Esophagus (tissue), 2 donors: Measurements from ENCODE around the gene COL2A1. TPM values are rescaled to one million over a fixed set of nuclear protein-coding genes. Genes with fewer than 3 reads are reported as not detected.

Source experiments
- H3K27ac ChIP-seq, 2 donors: one replicate each; pipeline ENCODE4 v1.5.1; 2013; ENCODE audit warnings: low read depth in 2 of 2, mild to moderate bottlenecking in 2 of 2, inconsistent platforms in 1 of 2, low read length in 1 of 2, moderate library complexity in 1 of 2
- H3K27me3 ChIP-seq, 2 donors: one replicate each; pipeline ENCODE4 v1.6.1; 2013; ENCODE audit warnings: low read length in 2 of 2, control low read depth in 1 of 2, mild to moderate bottlenecking in 1 of 2; ENCODE audit not compliant: insufficient read depth in 2 of 2, control insufficient read depth in 1 of 2
- H3K36me3 ChIP-seq, 2 donors: one replicate each; pipeline ENCODE4 v1.6.1; 2013; ENCODE audit warnings: low read length in 1 of 2; ENCODE audit not compliant: control insufficient read depth in 2 of 2, insufficient read depth in 2 of 2
- H3K4me1 ChIP-seq, 2 donors: one replicate each; pipeline ENCODE4 v1.6.1; 2013; ENCODE audit warnings: low read length in 1 of 2; ENCODE audit not compliant: control insufficient read depth in 2 of 2, insufficient read depth in 2 of 2
- H3K4me3 ChIP-seq, 2 donors: one replicate each; pipeline ENCODE4 v1.5.1; 2013; ENCODE audit warnings: low read length in 2 of 2, mild to moderate bottlenecking in 2 of 2, low read depth in 1 of 2, moderate library complexity in 1 of 2
- H3K9me3 ChIP-seq, 2 donors: one replicate each; pipeline ENCODE4 v1.6.1; 2013; ENCODE audit warnings: mild to moderate bottlenecking in 2 of 2, low read depth in 1 of 2, low read length in 1 of 2, moderate library complexity in 1 of 2; ENCODE audit not compliant: control insufficient read depth in 2 of 2, insufficient read depth in 1 of 2
- WGBS, 2 donors: extraction: QIAGEN DNeasy Blood & Tissue Kit; methylation state at CpG; one replicate each; pipeline ENCODE4 v1.1.7; 2013; 5-methylcytosine and 5-hydroxymethylcytosine counted together
- polyA plus RNA-seq, 2 donors: library from polyadenylated mRNA; stranded (reverse); fragments of 200-250 nt; gene quantifications; one replicate each; pipeline ENCODE4 v1.2.3, GENCODE V29; 2013
- donor health status: healthy with polysubstance abuse.
- donor health status: Bipolar disorder and iron deficiency.

The COL2A1 gene
- polyA plus RNA-seq, 2 donors, result 0.01 TPM; not detected in 1

DNA sequence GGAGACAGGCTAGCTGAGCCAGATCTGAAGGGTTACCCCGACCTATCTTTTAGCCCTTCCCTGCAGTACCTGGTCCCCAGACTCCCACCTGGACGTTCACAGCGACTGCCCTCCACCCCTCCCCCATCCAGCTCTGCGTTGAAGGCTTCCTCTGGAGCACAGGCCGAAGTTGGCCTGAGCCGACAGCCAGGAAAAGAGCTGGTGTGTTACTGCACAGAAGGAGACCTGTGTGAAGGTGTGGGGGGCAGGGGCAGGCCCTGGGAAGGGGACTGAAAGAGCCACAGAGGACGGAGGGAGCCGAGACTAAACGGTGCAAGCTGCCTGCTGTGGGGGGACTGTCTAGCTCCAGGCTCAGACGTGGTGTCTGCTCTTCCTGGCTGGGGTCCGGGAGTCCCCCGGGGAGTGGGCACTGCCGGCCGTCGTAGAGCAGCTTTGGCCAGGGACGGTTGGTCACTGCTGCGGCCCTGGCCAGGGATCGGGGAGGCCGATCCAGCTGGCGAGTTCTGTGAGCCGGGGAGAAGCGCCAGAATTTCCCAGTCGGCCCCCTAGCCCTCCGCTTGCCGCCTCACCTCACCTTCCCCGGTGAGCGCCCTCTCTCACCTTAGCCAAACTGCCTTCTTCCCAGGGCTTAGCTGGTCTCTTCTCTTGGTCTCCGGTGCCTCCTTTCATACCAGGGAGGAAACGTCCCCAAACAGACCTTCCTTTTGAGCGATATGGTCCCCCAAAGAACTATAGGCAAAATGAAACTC is 899 bp upstream of the COL2A1 start:
- Histone ChIP-seq H3K27me3 (peaks cover 12 to 26% of the 10 kb centered on the region in 2 donors), H3K4me3 (no peak overlapping the region), H3K36me3 (no peaks in the 10 kb centered on the region), H3K27ac (no peak overlapping the region), H3K9me3 (no peaks in the 10 kb centered on the region), H3K4me1 (peaks cover 15 to 18% of the 10 kb centered on the region in 2 donors)
- 52 to 53% methylated on average over 30 of the region's 30 CpGs for WGBS, 2 donors

DNA sequence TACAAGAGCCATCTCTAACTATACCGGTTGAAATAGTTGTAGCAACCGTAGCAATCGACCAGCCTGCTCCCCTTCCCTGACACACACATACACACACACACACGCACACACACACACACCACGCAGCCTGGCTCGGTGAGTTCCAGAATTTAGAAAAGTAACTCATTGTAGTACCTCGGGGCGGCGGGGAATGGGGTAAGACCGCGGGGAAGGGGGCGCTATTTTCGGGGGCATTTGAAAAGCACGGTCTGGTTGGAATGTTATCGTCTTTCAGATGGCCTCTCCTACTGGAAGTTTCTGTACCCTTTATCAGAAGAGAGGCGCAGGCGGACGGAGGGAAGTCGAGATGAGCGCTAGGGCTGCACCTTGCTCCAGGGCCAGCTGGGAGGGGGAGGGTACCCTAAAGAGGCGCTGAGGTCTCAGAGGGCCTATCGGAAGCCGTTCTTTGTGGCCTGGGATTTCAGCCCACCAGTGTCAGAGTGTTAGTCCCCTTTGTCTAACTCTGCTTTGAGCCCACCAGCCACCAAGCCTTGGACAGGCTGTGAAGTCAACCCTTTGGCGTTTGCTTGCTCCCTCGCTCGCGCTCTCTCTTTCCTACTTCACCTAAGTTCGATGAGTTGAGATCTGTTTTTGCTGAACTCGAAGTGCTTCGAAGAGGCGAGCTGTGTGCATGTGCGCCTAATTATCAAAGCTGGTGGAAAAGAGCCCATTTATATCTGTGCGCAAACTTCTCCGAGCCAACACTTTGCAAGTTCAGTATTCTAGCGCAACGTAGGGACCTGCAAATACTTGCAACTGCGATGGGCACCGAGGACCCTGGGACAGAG is 837 bp downstream of the COL2A1 start:
- no peaks in the 10 kb centered on the region for H3K9me3 ChIP-seq
- H3K27me3 ChIP-seq, result peaks cover 12 to 23% of the 10 kb centered on the region in 2 donors
- H3K4me1 ChIP-seq, result peaks cover 15 to 18% of the 10 kb centered on the region in 2 donors
- WGBS, 2 donors, result 7 to 8% methylated on average over 38 of the region's 38 CpGs
- no peak overlapping the region for H3K27ac ChIP-seq
- H3K36me3 ChIP-seq, result no peaks in the 10 kb centered on the region
- peak overlapping the region in 1 of 2 donors; percentile 49 for H3K4me3 ChIP-seq

DNA sequence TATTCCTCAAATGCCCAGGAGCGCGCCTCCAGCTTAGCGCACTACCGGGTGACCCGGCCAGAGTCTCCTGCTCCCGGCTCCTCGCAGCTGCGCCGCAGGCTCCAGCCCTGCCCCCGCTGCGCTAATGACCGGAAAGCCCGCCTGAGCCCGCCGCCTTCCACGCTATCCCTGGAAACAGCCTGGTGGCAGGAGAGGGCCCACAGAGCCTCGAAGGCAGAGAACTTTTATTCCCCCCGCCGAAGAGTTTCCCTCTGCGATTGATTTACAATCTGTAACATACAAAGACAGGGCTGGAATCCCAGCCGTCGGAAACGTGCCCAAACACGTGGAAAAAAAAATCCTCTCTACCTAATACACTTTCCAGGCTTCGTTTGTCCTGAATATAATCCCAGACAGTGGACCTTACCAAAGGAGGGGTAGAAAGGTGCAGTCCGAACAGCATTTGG is 1.5 kb downstream of the COL2A1 start:
- H3K27me3 ChIP-seq, result peaks cover 12 to 23% of the 10 kb centered on the region in 2 donors
- WGBS, 2 donors, result 1 to 2% methylated on average over 23 to 26 of the region's 26 CpGs

DNA sequence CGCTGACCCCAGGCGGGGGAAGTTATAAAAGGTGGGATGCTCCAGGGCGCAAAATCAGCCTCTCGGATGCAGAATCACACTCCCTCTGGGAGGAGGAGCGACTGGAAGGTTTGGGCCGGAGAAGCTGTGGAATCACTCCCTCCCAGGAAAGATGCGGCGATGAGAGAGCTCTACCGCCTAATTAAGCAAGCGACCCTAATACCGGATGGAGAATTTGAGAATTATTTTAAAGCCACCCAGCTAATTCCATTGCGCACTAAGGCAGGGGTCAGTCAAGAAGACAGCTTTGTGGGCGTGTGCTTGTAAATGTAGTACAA is 1.9 kb downstream of the COL2A1 start:
- Histone ChIP-seq H3K27me3 (peaks cover 12 to 23% of the 10 kb centered on the region in 2 donors), H3K27ac (no peak overlapping the region), H3K4me3 (peak overlapping the region in 1 of 2 donors; percentile 49), H3K9me3 (no peaks in the 10 kb centered on the region), H3K36me3 (no peaks in the 10 kb centered on the region), H3K4me1 (peaks cover 15 to 18% of the 10 kb centered on the region in 2 donors)
- 3 to 6% methylated on average over 13 of the region's 13 CpGs for WGBS, 2 donors

More for the DNA sequence above, 1.5 kb downstream of the COL2A1 start:
- Histone ChIP-seq H3K4me3 (peak overlapping the region in 1 of 2 donors; percentile 49), H3K27ac (no peak overlapping the region), H3K36me3 (no peaks in the 10 kb centered on the region), H3K4me1 (peaks cover 15 to 18% of the 10 kb centered on the region in 2 donors), H3K9me3 (no peaks in the 10 kb centered on the region)

DNA sequence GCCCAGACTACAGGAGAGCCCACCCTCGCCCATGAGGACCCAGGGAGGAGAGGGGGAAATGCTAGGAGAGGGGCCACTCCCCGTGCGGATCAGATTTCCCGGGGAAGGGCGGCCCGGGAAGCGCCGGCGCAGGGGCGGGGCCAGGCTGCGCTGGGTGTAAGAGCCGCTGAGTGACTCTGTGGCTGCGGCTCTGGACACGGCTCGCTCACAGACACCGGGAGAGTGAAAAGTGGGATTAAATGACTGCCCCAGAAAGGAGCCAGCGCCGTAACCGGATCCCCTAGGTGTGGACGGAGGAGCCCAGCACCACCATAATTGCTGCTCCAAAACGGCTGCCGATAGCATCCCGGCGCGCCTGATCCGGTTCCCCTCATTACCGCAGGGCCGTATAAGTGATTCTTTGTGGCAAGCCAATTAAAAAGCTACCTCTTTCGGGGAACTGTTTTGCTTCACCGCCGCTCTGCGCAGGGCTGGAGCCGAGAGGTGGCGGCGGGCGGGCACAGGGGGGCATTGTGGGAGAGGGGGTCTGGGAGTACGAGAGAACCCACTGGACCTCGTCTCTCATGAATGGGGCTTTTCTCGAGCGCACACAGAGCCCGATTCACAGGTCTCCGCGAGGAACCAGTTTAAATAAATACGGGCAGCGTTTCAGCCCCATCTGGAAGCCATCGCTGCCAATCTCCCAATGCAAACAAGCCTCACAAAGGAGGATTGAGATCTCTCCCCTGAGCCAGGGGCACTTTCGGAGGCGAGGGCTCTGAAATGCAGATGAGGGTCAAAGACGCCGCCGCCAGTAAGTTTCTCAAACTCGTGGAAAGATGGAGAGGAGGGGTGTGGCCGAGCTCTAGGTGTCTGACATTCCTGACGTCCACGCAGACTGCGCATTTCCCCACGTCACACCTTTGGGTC is 2.5 kb downstream of the COL2A1 start:
- Histone ChIP-seq H3K36me3 (no peaks in the 10 kb centered on the region), H3K27ac (peak overlapping the region in 1 of 2 donors; percentile 45), H3K27me3 (peaks cover 9 to 23% of the 10 kb centered on the region in 2 donors), H3K4me1 (peaks cover 15 to 18% of the 10 kb centered on the region in 2 donors), H3K4me3 (peak overlapping the region; percentile 43 to 49), H3K9me3 (no peaks in the 10 kb centered on the region)
- 1% methylated on average over 57 of the region's 57 CpGs for WGBS, 2 donors

DNA sequence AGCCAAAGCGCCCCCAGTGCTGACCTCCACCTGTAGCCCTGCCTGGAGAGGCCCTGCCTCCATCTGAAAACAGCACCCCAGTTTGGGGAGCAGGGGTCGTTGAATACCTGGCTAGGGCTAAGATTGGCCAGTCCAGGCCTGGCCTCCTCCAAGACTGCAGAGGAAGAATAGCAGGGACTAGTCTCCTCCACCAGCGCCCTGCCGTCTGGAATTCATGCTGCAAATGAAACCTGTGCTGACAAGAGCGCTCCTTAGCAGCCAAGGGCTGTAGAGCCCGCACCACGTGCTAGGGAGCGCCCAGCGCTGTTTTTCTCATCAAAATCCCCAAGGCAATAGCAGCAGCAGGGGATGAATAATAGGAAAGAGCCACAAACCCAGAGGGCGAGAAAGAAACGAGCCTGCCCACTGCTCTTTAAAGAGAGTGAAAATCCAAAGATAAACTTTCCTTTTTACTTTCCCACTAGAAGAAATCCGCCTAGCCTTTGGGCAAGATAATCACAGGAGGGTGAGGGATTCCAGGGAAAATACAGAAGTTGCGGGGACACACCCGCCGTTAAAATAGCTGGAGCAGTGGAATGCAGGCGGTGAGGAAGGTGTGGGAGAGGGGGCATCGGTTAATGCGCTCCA is 3.3 kb downstream of the COL2A1 start:
- Histone ChIP-seq H3K36me3 (no peaks in the 10 kb centered on the region), H3K27ac (peak overlapping the region in 1 of 2 donors; percentile 45), H3K9me3 (no peaks in the 10 kb centered on the region), H3K4me1 (peaks cover 15 to 18% of the 10 kb centered on the region in 2 donors), H3K4me3 (peak overlapping the region; percentile 43 to 49), H3K27me3 (peaks cover 9 to 23% of the 10 kb centered on the region in 2 donors)
- 9% methylated on average over 18 of the region's 18 CpGs for WGBS, 2 donors

DNA sequence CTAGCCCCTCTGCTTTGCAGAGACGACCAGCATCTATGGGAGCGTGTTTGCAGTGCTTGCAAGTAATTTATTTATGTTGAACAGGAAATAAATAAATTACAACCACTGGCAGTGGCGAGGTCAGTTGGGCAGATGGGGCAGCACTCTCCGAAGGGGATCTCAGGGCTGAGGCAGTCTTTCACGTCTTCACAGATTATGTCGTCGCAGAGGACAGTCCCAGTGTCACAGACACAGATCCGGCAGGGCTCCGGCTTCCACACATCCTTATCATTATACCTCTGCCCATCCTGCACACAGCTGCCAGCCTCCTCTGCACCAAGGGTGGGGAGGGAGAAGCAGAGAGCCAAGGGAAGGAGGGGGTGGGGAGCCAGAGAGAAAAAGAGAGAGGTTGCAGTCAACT is 4.5 kb downstream of the COL2A1 start:
- Histone ChIP-seq H3K27ac (no peak overlapping the region), H3K4me3 (no peak overlapping the region), H3K36me3 (no peaks in the 10 kb centered on the region), H3K9me3 (no peaks in the 10 kb centered on the region), H3K27me3 (peaks cover 3 to 20% of the 10 kb centered on the region in 2 donors), H3K4me1 (peaks cover 15 to 18% of the 10 kb centered on the region in 2 donors)
- WGBS, 2 donors, result 75% methylated on average over 9 of the region's 9 CpGs

DNA sequence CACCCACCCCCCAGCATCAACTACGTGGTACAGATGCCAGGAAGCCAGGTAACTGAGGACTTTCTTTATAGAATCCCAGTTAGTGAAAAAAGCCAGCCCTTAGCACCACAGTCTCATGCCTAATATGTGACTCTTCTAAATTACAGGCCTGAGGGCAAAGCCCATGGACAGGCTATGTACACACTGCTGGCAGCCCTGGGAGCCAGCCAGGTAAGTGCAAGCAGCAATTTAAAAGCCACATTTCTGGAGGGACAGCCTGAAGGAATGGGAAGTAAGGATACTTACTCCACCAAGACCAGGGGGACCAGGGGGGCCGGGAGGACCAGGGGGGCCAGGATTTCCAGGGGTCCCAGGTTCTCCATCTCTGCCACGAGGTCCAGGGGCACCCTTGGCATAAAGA is 7.0 kb downstream of the COL2A1 start:
- peaks cover 3 to 5% of the 10 kb centered on the region in 2 donors for H3K4me1 ChIP-seq
- no peaks in the 10 kb centered on the region for H3K36me3 ChIP-seq
- 43 to 66% methylated on average over 3 of the region's 3 CpGs for WGBS, 2 donors
- H3K4me3 ChIP-seq, result no peak overlapping the region
- no peaks in the 10 kb centered on the region for H3K27me3 ChIP-seq
- no peaks in the 10 kb centered on the region for H3K9me3 ChIP-seq
- H3K27ac ChIP-seq, result no peak overlapping the region
